H1 (cell line): ENCODE results near the gene IQCK. TPM values are rescaled to one million over a fixed set of nuclear protein-coding genes. Genes with fewer than 3 reads are reported as not detected.

ENCODE experiments used
- CEBPB ChIP-seq: IDR thresholded peaks from 2 replicates; pipeline ENCODE4 v1.6.1; 2012; ENCODE audit warnings: low read depth, low read length
- FOSL1 ChIP-seq: IDR thresholded peaks from 2 replicates; pipeline ENCODE4 v1.6.1; 2011; ENCODE audit warnings: mild to moderate bottlenecking, low read depth, low read length, moderate library complexity; ENCODE audit not compliant: insufficient read depth
- JUND ChIP-seq: IDR thresholded peaks from 2 replicates; pipeline ENCODE4 v1.6.1; 2011; ENCODE audit warnings: mild to moderate bottlenecking, improper control_type of control experiment, low read length
- RXRA ChIP-seq: IDR thresholded peaks from 2 replicates; pipeline ENCODE4 v1.6.1; 2011; ENCODE audit warnings: low read depth, mild to moderate bottlenecking, low read length, moderate library complexity; ENCODE audit not compliant: insufficient read depth
- polyA plus RNA-seq, 7 experiments: library from polyadenylated mRNA; depleted of rRNA in 3 of 7; stranded (reverse) in 5 of 7; unstranded in 2 of 7; fragments of >200 nt in 5 of 7; fragments of 200-250 nt in 2 of 7; gene quantifications; 1 replicate in 5 of 7; 2 replicates in 1 of 7; 4 replicates in 1 of 7; pipeline versions ENCODE4 v1.2.1 to v1.2.3, GENCODE V29; 2011 to 2013; ENCODE audit warnings: missing spikeins in 2 of 7, mixed read lengths in 2 of 7
- total RNA-seq: library from RNA; stranded (reverse); fragmentation: NEBNext Ultra II Directional; extraction: Animal tissue kit (Norgen Biotek cat#: 25700); gene quantifications from 2 replicates; pipeline ENCODE4 v1.2.1, GENCODE V29; 2021
- TF ChIP-seq, protein P1 (sequence below): fragments of 300-600 bp; sonication (generic); IDR thresholded peaks from 2 replicates; pipeline ENCODE4 v1.7.1; 2012; ENCODE audit warnings: low read length, moderate library complexity, mild to moderate bottlenecking, inconsistent platforms; ENCODE audit not compliant: insufficient replicate concordance
- TF ChIP-seq, protein P2 (sequence below), 3 experiments: IDR thresholded peaks; 1 replicate in 2 of 3; 2 replicates in 1 of 3; pipeline versions ENCODE4 v1.5.1 to v1.6.1; 2011; ENCODE audit warnings: low read length in 3 of 3, mild to moderate bottlenecking in 3 of 3, inconsistent platforms in 2 of 3, low read depth in 1 of 3, moderate library complexity in 1 of 3; ENCODE audit not compliant: insufficient read depth in 1 of 3; ENCODE audit errors: control extremely low read depth in 1 of 3

IQCK gene
- total and polyA plus RNA-seq, 2 of the 8 experiments (the other 6 are each of a cell fraction or from before 2014, with no cell fraction given): 6.2 to 9.3 TPM

DNA sequence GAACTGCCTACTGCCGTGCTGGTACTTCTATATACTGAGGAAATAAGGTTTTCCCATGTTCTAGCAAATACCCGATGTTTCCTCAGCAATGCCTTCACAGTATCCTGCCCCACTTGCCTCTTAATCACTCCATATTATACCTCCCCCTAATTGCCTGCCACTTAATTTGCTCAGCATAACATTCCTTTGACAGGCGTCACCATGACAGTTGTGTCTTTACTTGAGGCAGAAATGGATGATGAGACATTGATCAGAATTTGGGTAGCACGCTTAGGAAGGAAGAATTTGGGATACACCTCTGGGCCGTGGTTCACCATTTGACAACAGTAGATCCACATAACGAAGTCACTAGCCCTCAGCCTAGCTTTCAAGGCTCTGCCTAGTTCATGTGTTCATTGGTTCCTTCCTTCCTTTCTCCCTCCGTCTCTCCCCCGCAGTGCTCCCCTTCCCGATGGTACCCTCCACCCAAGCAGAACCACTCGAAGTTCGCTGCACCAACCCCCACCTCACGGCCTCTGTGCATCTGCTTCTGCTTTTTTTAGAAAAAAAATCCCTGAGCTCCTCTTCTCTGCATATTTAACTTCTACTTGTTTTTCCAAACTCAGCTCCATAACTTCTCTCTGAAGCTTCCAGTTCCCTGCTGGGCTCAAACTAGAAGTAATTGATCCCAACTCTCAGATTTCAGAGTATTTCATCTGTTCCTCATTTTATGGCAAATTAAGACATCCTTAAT, 19.4 kb downstream of the IQCK start (continued):
- TF ChIP-seq, protein P1, sequence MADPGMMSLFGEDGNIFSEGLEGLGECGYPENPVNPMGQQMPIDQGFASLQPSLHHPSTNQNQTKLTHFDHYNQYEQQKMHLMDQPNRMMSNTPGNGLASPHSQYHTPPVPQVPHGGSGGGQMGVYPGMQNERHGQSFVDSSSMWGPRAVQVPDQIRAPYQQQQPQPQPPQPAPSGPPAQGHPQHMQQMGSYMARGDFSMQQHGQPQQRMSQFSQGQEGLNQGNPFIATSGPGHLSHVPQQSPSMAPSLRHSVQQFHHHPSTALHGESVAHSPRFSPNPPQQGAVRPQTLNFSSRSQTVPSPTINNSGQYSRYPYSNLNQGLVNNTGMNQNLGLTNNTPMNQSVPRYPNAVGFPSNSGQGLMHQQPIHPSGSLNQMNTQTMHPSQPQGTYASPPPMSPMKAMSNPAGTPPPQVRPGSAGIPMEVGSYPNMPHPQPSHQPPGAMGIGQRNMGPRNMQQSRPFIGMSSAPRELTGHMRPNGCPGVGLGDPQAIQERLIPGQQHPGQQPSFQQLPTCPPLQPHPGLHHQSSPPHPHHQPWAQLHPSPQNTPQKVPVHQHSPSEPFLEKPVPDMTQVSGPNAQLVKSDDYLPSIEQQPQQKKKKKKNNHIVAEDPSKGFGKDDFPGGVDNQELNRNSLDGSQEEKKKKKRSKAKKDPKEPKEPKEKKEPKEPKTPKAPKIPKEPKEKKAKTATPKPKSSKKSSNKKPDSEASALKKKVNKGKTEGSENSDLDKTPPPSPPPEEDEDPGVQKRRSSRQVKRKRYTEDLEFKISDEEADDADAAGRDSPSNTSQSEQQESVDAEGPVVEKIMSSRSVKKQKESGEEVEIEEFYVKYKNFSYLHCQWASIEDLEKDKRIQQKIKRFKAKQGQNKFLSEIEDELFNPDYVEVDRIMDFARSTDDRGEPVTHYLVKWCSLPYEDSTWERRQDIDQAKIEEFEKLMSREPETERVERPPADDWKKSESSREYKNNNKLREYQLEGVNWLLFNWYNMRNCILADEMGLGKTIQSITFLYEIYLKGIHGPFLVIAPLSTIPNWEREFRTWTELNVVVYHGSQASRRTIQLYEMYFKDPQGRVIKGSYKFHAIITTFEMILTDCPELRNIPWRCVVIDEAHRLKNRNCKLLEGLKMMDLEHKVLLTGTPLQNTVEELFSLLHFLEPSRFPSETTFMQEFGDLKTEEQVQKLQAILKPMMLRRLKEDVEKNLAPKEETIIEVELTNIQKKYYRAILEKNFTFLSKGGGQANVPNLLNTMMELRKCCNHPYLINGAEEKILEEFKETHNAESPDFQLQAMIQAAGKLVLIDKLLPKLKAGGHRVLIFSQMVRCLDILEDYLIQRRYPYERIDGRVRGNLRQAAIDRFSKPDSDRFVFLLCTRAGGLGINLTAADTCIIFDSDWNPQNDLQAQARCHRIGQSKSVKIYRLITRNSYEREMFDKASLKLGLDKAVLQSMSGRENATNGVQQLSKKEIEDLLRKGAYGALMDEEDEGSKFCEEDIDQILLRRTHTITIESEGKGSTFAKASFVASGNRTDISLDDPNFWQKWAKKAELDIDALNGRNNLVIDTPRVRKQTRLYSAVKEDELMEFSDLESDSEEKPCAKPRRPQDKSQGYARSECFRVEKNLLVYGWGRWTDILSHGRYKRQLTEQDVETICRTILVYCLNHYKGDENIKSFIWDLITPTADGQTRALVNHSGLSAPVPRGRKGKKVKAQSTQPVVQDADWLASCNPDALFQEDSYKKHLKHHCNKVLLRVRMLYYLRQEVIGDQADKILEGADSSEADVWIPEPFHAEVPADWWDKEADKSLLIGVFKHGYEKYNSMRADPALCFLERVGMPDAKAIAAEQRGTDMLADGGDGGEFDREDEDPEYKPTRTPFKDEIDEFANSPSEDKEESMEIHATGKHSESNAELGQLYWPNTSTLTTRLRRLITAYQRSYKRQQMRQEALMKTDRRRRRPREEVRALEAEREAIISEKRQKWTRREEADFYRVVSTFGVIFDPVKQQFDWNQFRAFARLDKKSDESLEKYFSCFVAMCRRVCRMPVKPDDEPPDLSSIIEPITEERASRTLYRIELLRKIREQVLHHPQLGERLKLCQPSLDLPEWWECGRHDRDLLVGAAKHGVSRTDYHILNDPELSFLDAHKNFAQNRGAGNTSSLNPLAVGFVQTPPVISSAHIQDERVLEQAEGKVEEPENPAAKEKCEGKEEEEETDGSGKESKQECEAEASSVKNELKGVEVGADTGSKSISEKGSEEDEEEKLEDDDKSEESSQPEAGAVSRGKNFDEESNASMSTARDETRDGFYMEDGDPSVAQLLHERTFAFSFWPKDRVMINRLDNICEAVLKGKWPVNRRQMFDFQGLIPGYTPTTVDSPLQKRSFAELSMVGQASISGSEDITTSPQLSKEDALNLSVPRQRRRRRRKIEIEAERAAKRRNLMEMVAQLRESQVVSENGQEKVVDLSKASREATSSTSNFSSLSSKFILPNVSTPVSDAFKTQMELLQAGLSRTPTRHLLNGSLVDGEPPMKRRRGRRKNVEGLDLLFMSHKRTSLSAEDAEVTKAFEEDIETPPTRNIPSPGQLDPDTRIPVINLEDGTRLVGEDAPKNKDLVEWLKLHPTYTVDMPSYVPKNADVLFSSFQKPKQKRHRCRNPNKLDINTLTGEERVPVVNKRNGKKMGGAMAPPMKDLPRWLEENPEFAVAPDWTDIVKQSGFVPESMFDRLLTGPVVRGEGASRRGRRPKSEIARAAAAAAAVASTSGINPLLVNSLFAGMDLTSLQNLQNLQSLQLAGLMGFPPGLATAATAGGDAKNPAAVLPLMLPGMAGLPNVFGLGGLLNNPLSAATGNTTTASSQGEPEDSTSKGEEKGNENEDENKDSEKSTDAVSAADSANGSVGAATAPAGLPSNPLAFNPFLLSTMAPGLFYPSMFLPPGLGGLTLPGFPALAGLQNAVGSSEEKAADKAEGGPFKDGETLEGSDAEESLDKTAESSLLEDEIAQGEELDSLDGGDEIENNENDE: no peak
- TF ChIP-seq RXRA (no peak), JUND (no peak), FOSL1 (no peak), CEBPB (no peak)
- TF ChIP-seq, protein P2, sequence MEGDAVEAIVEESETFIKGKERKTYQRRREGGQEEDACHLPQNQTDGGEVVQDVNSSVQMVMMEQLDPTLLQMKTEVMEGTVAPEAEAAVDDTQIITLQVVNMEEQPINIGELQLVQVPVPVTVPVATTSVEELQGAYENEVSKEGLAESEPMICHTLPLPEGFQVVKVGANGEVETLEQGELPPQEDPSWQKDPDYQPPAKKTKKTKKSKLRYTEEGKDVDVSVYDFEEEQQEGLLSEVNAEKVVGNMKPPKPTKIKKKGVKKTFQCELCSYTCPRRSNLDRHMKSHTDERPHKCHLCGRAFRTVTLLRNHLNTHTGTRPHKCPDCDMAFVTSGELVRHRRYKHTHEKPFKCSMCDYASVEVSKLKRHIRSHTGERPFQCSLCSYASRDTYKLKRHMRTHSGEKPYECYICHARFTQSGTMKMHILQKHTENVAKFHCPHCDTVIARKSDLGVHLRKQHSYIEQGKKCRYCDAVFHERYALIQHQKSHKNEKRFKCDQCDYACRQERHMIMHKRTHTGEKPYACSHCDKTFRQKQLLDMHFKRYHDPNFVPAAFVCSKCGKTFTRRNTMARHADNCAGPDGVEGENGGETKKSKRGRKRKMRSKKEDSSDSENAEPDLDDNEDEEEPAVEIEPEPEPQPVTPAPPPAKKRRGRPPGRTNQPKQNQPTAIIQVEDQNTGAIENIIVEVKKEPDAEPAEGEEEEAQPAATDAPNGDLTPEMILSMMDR (IDR thresholded peaks at IDR 0.05; ENCODE audit: control extremely low read depth in 1 of 3, insufficient read depth in 1 of 3, low read depth in 1 of 3, low read length in 3 of 3): no peak
